ENCODE data around the gene TPCN1. TPM values are rescaled to one million over a fixed set of nuclear protein-coding genes. Genes with fewer than 3 reads are reported as not detected.

The TPCN1 gene
- total and polyA plus RNA-seq, 11 donors = 22.6 to 136 (median 80.5) TPM

GRCh38 chr12:113227686-113228391 is 6.6 kb downstream of the TPCN1 start:
- H3K27ac ChIP-seq = peak overlapping the region; percentile 19 to 94 (median 88)
- H3K4me1 ChIP-seq = peaks cover 7 to 94% (median 85%) of the 10 kb centered on the region in 12 donors
- H3K27me3 ChIP-seq = no peaks in the 10 kb centered on the region
- ATAC-seq = no peak
- TF ChIP-seq POLR2A (IDR thresholded peaks at IDR 0.05) (no peak), CTCF (IDR thresholded peaks at IDR 0.05) (no peak)
- peaks cover 0 to 67% (median 57%) of the 10 kb centered on the region in 9 donors for H3K36me3 ChIP-seq
- no peak for DNase-seq
- 66 to 75% (median 70%) methylated on average over 5 of the region's 5 CpGs for WGBS, 4 donors
- H3K9me3 ChIP-seq = no peaks in the 10 kb centered on the region
- intact Hi-C loops (cut with DNase I) = loop anchor here in 4 of 10 donors (5.0 to 10.0 kb wide), 3 partner anchors 34 to 69 kb away; no protein-coding TSS in a partner anchor
- H3K4me3 ChIP-seq = no peak overlapping the region

GRCh38 chr12:113228394-113229028 is 7.2 kb downstream of the TPCN1 start:
- Histone ChIP-seq H3K4me3 (no peak overlapping the region), H3K36me3 (peaks cover 0 to 74% (median 64%) of the 10 kb centered on the region in 9 donors), H3K9me3 (no peaks in the 10 kb centered on the region), H3K27ac (peak overlapping the region; percentile 19 to 94 (median 88)), H3K4me1 (peaks cover 5 to 94% (median 86%) of the 10 kb centered on the region in 12 donors), H3K27me3 (no peaks in the 10 kb centered on the region)
- DNase-seq (peak in 1 of 5 donors; percentile 55), ATAC-seq (peak in 3 of 4 donors; percentile 8 to 36 (median 26))
- WGBS, 4 donors = 45 to 64% (median 63%) methylated on average over 5 of the region's 5 CpGs
- intact Hi-C loops (cut with DNase I) = loop anchor here in 4 of 10 donors (5.0 to 10.0 kb wide), 3 partner anchors 34 to 69 kb away; no protein-coding TSS in a partner anchor
- TF ChIP-seq POLR2A (IDR thresholded peaks at IDR 0.05) (no peak), CTCF (IDR thresholded peaks at IDR 0.05) (no peak)

- ATAC-seq (peak; percentile 30 to 57 (median 36)), DNase-seq (peak in 2 of 5 donors; percentile 61 to 82)
- WGBS, 4 donors = 67 to 91% (median 72%) methylated on average over 10 to 15 of the region's 15 CpGs
- H3K4me1 ChIP-seq = peaks cover 2 to 98% (median 87%) of the 10 kb centered on the region in 12 donors
- peaks cover 0 to 91% (median 81%) of the 10 kb centered on the region in 9 donors for H3K36me3 ChIP-seq
- no peak overlapping the region for H3K4me3 ChIP-seq
- H3K9me3 ChIP-seq = no peaks in the 10 kb centered on the region
- intact Hi-C loops (cut with DNase I) = loop anchor here in 1 of 10 donors (5.0 kb wide), 1 partner anchor 67 kb away; no protein-coding TSS in a partner anchor
- no peaks in the 10 kb centered on the region for H3K27me3 ChIP-seq
- TF ChIP-seq POLR2A (IDR thresholded peaks at IDR 0.05) (no peak), CTCF (IDR thresholded peaks at IDR 0.05) (no peak)
- peak overlapping the region; percentile 60 to 94 (median 88) for H3K27ac ChIP-seq
Observed at GRCh38 chr12:113230315-113231234, 9.3 kb downstream of the TPCN1 start.
